ENCODE results near the gene UCK2. TPM values are rescaled to one million over a fixed set of nuclear protein-coding genes. Genes with fewer than 3 reads are reported as not detected.

UCK2 gene
- polyA plus RNA-seq, 3 donors = 12.4 to 15.4 (median 12.8) TPM

- H3K36me3 Mint-ChIP-seq = no peaks in the 10 kb centered on the region
- Histone ChIP-seq H3K9ac (ENCODE audit: insufficient read depth, low read length, poor library complexity, severe bottlenecking) (no peak overlapping the region), H2AFZ (ENCODE audit: insufficient read depth, low read depth, low read length, poor library complexity, severe bottlenecking) (no peak overlapping the region), H3K9me3 (replicated peaks in 1 of 2; ENCODE audit: control insufficient read depth in 1 of 2, insufficient read depth in 1 of 2, low read length in 2 of 2) (no peaks in the 10 kb centered on the region), H3K27ac (ENCODE audit: low read depth in 1 of 2, low read length in 2 of 2) (no peak overlapping the region), H3K4me3 (replicated peaks in 1 of 3; ENCODE audit: low read depth in 2 of 3, low read length in 3 of 3) (no peak overlapping the region), H3K4me2 (replicated peaks; ENCODE audit: extremely low read depth, low read length, poor library complexity, severe bottlenecking) (no peak overlapping the region), H4K20me1 (ENCODE audit: insufficient read depth, low read length) (no peaks in the 10 kb centered on the region), H3K36me3 (replicated peaks in 1 of 2; ENCODE audit: control insufficient read depth in 1 of 2, insufficient read depth in 2 of 2, low read length in 2 of 2) (no peaks in the 10 kb centered on the region), H3K79me2 (ENCODE audit: insufficient read depth, low read length) (no peaks in the 10 kb centered on the region), H3K27me3 (ENCODE audit: control insufficient read depth in 2 of 2, insufficient read depth in 2 of 2, low read length in 2 of 2) (no peaks in the 10 kb centered on the region), H3K4me1 (ENCODE audit: control insufficient read depth in 1 of 2, insufficient read depth in 2 of 2, low read length in 2 of 2) (no peaks in the 10 kb centered on the region)
- no peak overlapping the region for H3K4me3 Mint-ChIP-seq
- WGBS (ENCODE audit: insufficient coverage) = no CpG with 5 or more reads among the region's 2 CpGs
- intact Hi-C loops (cut with micrococcal nuclease) = no loop called here
- H3K27me3 Mint-ChIP-seq (ENCODE audit: low read depth in 3 of 3) = peaks cover 3 to 7% (median 4%) of the 10 kb centered on the region in 3 donors
- no peaks in the 10 kb centered on the region for H3K4me1 Mint-ChIP-seq
- H3K9me3 Mint-ChIP-seq = peaks cover 0 to 3% (median 0%) of the 10 kb centered on the region in 7 donors
- no peak for DNase-seq
- no peak for TF ChIP-seq CTCF (IDR thresholded peaks at IDR 0.05)
- H3K27ac Mint-ChIP-seq = no peak overlapping the region
These were observed 132.7 kb downstream of the UCK2 start for GRCh38 chr1:165960136-165960535.

GRCh38 chr1:165960881-165961280, 133.5 kb downstream of the UCK2 start:
- Mint-ChIP-seq H3K27ac (no peak overlapping the region), H3K4me3 (no peak overlapping the region), H3K9me3 (peaks cover 0 to 3% (median 0%) of the 10 kb centered on the region in 7 donors), H3K27me3 (ENCODE audit: low read depth in 3 of 3) (peaks cover 1 to 7% (median 3%) of the 10 kb centered on the region in 3 donors), H3K36me3 (no peaks in the 10 kb centered on the region), H3K4me1 (no peaks in the 10 kb centered on the region)
- no peak for DNase-seq
- Histone ChIP-seq H3K27me3 (ENCODE audit: control insufficient read depth in 2 of 2, insufficient read depth in 2 of 2, low read length in 2 of 2) (no peaks in the 10 kb centered on the region), H3K4me3 (replicated peaks in 1 of 3; ENCODE audit: low read depth in 2 of 3, low read length in 3 of 3) (no peak overlapping the region), H3K9ac (ENCODE audit: insufficient read depth, low read length, poor library complexity, severe bottlenecking) (no peak overlapping the region), H3K36me3 (replicated peaks in 1 of 2; ENCODE audit: control insufficient read depth in 1 of 2, insufficient read depth in 2 of 2, low read length in 2 of 2) (no peaks in the 10 kb centered on the region), H3K4me1 (ENCODE audit: control insufficient read depth in 1 of 2, insufficient read depth in 2 of 2, low read length in 2 of 2) (no peaks in the 10 kb centered on the region), H3K4me2 (replicated peaks; ENCODE audit: extremely low read depth, low read length, poor library complexity, severe bottlenecking) (no peak overlapping the region), H2AFZ (ENCODE audit: insufficient read depth, low read depth, low read length, poor library complexity, severe bottlenecking) (no peak overlapping the region), H3K9me3 (replicated peaks in 1 of 2; ENCODE audit: control insufficient read depth in 1 of 2, insufficient read depth in 1 of 2, low read length in 2 of 2) (no peaks in the 10 kb centered on the region), H3K79me2 (ENCODE audit: insufficient read depth, low read length) (no peaks in the 10 kb centered on the region), H3K27ac (ENCODE audit: low read depth in 1 of 2, low read length in 2 of 2) (no peak overlapping the region), H4K20me1 (ENCODE audit: insufficient read depth, low read length) (no peaks in the 10 kb centered on the region)
- intact Hi-C loops (cut with micrococcal nuclease) = no loop called here
- no peak for TF ChIP-seq CTCF (IDR thresholded peaks at IDR 0.05)
- WGBS (ENCODE audit: insufficient coverage) = 89% methylated on average over 1 of the region's 2 CpGs

Other genes starting within 250 kb of the UCK2 start
- gene MGST3, start 196.4 kb upstream of the UCK2 start, polyA plus RNA-seq = 100 to 1,000 TPM in 2 of 3 donors, 10 to 100 TPM in 1; 57.9 to 228 (median 189) TPM
- 10 to 100 TPM; 23.7 to 60.0 (median 57.7) TPM for gene ALDH9A1, start 129.1 kb upstream of the UCK2 start, polyA plus RNA-seq
- gene TMCO1, start 58.7 kb upstream of the UCK2 start, polyA plus RNA-seq = 100 to 1,000 TPM in 2 of 3 donors, 10 to 100 TPM in 1; 24.1 to 154 (median 146) TPM

Measured in CD14-positive monocyte (primary cell).